HepG2 (cell line): ENCODE measurements around the gene MED23. TPM values are rescaled to one million over a fixed set of nuclear protein-coding genes. Genes with fewer than 3 reads are reported as not detected.

Experiments
- ATAD3A ChIP-seq: sonication (generic); formaldehyde crosslinking; IDR thresholded peaks from 2 replicates; pipeline ENCODE4 v1.4.0; 2020; ENCODE audit warnings: missing genetic modification reagents
- ATF7 ChIP-seq, 2 experiments: fragments of 450-650 bp in 1 of 2; sonication (generic) in 1 of 2; formaldehyde crosslinking in 1 of 2; IDR thresholded peaks; 2 replicates each; pipeline versions ENCODE4 v1.4.0 to v1.6.1; 2016 to 2020; ENCODE audit warnings: antibody characterized with exemption in 1 of 2, mild to moderate bottlenecking in 1 of 2, missing genetic modification reagents in 1 of 2
- CBX2 ChIP-seq, 2 experiments: fragments of 200-600 bp in 1 of 2; sonication (generic); formaldehyde crosslinking in 1 of 2; IDR thresholded peaks; 2 replicates each; pipeline versions ENCODE4 v1.7.0 to v1.8.1; 2018 to 2022; ENCODE audit warnings: low read depth in 2 of 2, low read length in 1 of 2, mild to moderate bottlenecking in 1 of 2, missing genetic modification reagents in 1 of 2
- DNMT3B ChIP-seq: conservative IDR thresholded peaks from 2 replicates; pipeline ENCODE4 v1.6.1; 2016; ENCODE audit warnings: missing biosample characterization, control low read depth
- HNRNPK ChIP-seq: fragments of 200-400 bp; formaldehyde crosslinking; IDR thresholded peaks from 2 replicates; pipeline ENCODE4 v1.6.1; 2018; ENCODE audit warnings: low read length, low read depth, moderate library complexity, mild to moderate bottlenecking; ENCODE audit not compliant: poor library complexity, severe bottlenecking
- KDM5A ChIP-seq: fragments of 200-600 bp; sonication (generic); IDR thresholded peaks from 2 replicates; pipeline ENCODE4 v1.7.0; 2018; ENCODE audit warnings: antibody characterized with exemption, mild to moderate bottlenecking, low read length, borderline replicate concordance
- MTERF4 ChIP-seq: sonication (generic); formaldehyde crosslinking; IDR thresholded peaks from 2 replicates; pipeline ENCODE4 v1.8.0; 2023; ENCODE audit warnings: mild to moderate bottlenecking, missing genetic modification reagents
- NCOA1 ChIP-seq: sonication (generic); formaldehyde crosslinking; IDR thresholded peaks from 2 replicates; pipeline ENCODE4 v1.9.0; 2021; ENCODE audit warnings: missing genetic modification reagents
- PCBP2 ChIP-seq: fragments of 200-400 bp; formaldehyde crosslinking; optimal IDR thresholded peaks from 2 replicates; pipeline ENCODE3; 2018; ENCODE audit warnings: low read length, low read depth; ENCODE audit not compliant: poor library complexity, severe bottlenecking
- RARG ChIP-seq: sonication (generic); formaldehyde crosslinking; IDR thresholded peaks from 2 replicates; pipeline ENCODE4 v1.4.0; 2020; ENCODE audit warnings: low read depth, mild to moderate bottlenecking, missing genetic modification reagents
- RFX5 ChIP-seq: IDR thresholded peaks from 2 replicates; pipeline ENCODE4 v1.6.1; 2011; ENCODE audit warnings: low read depth, low read length, improper control_type of control experiment
- TEAD3 ChIP-seq: optimal IDR thresholded peaks from 2 replicates; pipeline ENCODE3; 2016; ENCODE audit warnings: borderline replicate concordance
- ZBTB42 ChIP-seq: sonication (generic); formaldehyde crosslinking; IDR thresholded peaks from 2 replicates; pipeline ENCODE4 v1.5.0; 2020; ENCODE audit warnings: mild to moderate bottlenecking, missing genetic modification reagents
- ZNF225 ChIP-seq: sonication (generic); formaldehyde crosslinking; IDR thresholded peaks from 2 replicates; pipeline ENCODE4 v1.4.0; 2020; ENCODE audit warnings: mild to moderate bottlenecking, missing genetic modification reagents
- ZNF256 ChIP-seq: sonication (generic); formaldehyde crosslinking; conservative IDR thresholded peaks from 2 replicates; pipeline ENCODE4 v1.4.0; 2020; ENCODE audit warnings: missing genetic modification reagents
- ZNF264 ChIP-seq: sonication (generic); formaldehyde crosslinking; IDR thresholded peaks from 2 replicates; pipeline ENCODE4 v1.4.0; 2020; ENCODE audit warnings: missing genetic modification reagents
- ZNF318 ChIP-seq: sonication (generic); formaldehyde crosslinking; IDR thresholded peaks from 2 replicates; pipeline ENCODE4 v1.4.0; 2020; ENCODE audit warnings: mild to moderate bottlenecking, missing genetic modification reagents
- polyA plus RNA-seq, 8 experiments: library from polyadenylated mRNA; depleted of rRNA in 3 of 8; stranded (reverse) in 7 of 8; unstranded in 1 of 8; fragments of >200 nt; fragmentation: Illumina TruSeq in 4 of 8; extraction: Trizol in 4 of 8; gene quantifications; 2 replicates each; pipeline versions ENCODE4 v1.2.1 to v1.2.3, GENCODE V29; 2011 to 2016; ENCODE audit warnings: low read depth in 4 of 8, missing spikeins in 1 of 8, mixed read lengths in 1 of 8; ENCODE audit not compliant: insufficient read depth in 1 of 8
- total RNA-seq, 5 experiments: library from RNA; depleted of rRNA; stranded (reverse); fragments of >200 nt; fragmentation: Illumina TruSeq; extraction: Trizol; gene quantifications; 2 replicates each; pipeline ENCODE4 v1.2.3, GENCODE V29; 2016; ENCODE audit warnings: low read depth in 1 of 5

The MED23 gene
- total and polyA plus RNA-seq, 2 of the 13 experiments (the other 11 are each of a cell fraction or from before 2014, with no cell fraction given), result 34.9 to 50.5 TPM

GRCh38 chr6:131574133-131574532, 53.9 kb downstream of the MED23 start (continued):
- no peak for TF ChIP-seq ZNF318 (CRISPR knock-in tag)
- TF ChIP-seq ZNF225, result no peak
- TF ChIP-seq MTERF4 (CRISPR knock-in tag), result no peak
- no peak for TF ChIP-seq NCOA1
- TF ChIP-seq DNMT3B (CRISPR knock-in tag), result no peak
- no peak for TF ChIP-seq KDM5A
- TF ChIP-seq ZNF264, result peak; percentile 82; the same call in 1 of the 2 replicates
- no peak for TF ChIP-seq HNRNPK
- TF ChIP-seq CBX2 (IDR thresholded peaks at IDR 0.05; ENCODE audit: low read depth, low read length), result no peak
- no peak for TF ChIP-seq CBX2 (CRISPR knock-in tag; IDR thresholded peaks at IDR 0.05; ENCODE audit: low read depth)
- TF ChIP-seq ATAD3A, result no peak
- TF ChIP-seq RFX5, result no peak
- TF ChIP-seq TEAD3, result peak; percentile 73
- TF ChIP-seq ZBTB42, result no peak
- no peak for TF ChIP-seq RARG
- no peak for TF ChIP-seq ATF7 (IDR thresholded peaks at IDR 0.05)
- no peak for TF ChIP-seq ATF7 (CRISPR knock-in tag; IDR thresholded peaks at IDR 0.05)
- 0 out of 2 replicates have a peak, but pooled peaks have one; percentile 31 for TF ChIP-seq ZNF256 (CRISPR knock-in tag)
- TF ChIP-seq PCBP2, result no peak
